ENCODE results near the gene ENTPD3. TPM values are rescaled to one million over a fixed set of nuclear protein-coding genes. Genes with fewer than 3 reads are reported as not detected.

ENTPD3 gene
- total RNA-seq, 6 donors from 2014 or later, result 2.1 to 9.6 (median 3.9) TPM

GRCh38 chr3:40382617-40382979 lies 4.4 kb upstream of the ENTPD3 start:
- Histone ChIP-seq H3K27me3 (peaks cover 0 to 6% (median 3%) of the 10 kb centered on the region in 4 donors), H3K4me1 (peaks cover 0 to 15% (median 10%) of the 10 kb centered on the region in 4 donors), H3K4me3 (no peak overlapping the region), H3K36me3 (no peaks in the 10 kb centered on the region), H3K9me3 (no peaks in the 10 kb centered on the region), H3K27ac (no peak overlapping the region)
- TF ChIP-seq EP300 (IDR thresholded peaks at IDR 0.05) (no peak), CTCF (IDR thresholded peaks at IDR 0.05) (no peak), POLR2AphosphoS5 (IDR thresholded peaks at IDR 0.05) (no peak), POLR2A (IDR thresholded peaks at IDR 0.05) (no peak)
- DNase-seq (no peak), ATAC-seq (ENCODE audit: low FRiP score in 2 of 2) (no peak)
- 81 to 85% methylated on average over 2 of the region's 2 CpGs for WGBS, 2 donors

DNA sequence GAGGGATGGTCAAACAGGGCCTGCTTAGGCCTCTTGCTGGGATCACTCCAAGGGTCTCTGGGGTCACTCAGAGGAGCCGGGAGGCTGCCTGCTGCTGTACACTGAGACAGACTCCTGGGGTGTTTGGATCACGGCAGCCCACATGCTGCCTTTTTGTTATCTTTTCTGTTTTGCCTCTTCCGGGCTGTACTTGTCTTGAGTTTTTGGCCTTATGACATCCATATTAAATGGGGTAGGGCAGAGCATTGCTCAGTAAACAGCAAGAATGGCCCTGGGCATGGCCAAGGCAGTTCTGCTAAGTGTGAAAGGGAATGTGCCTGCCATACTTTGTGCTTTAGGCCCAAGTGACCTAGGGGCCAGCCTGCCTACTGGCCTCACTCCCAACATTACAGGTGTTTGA lies 771 bp upstream of the ENTPD3 start:
- no peaks in the 10 kb centered on the region for H3K9me3 ChIP-seq
- H3K4me3 ChIP-seq, result no peak overlapping the region
- 82 to 88% methylated on average over 3 of the region's 3 CpGs for WGBS, 2 donors
- H3K27me3 ChIP-seq, result peaks cover 0 to 6% (median 3%) of the 10 kb centered on the region in 4 donors
- no peak overlapping the region for H3K27ac ChIP-seq
- TF ChIP-seq POLR2AphosphoS5 (IDR thresholded peaks at IDR 0.05) (no peak), CTCF (IDR thresholded peaks at IDR 0.05) (no peak), POLR2A (IDR thresholded peaks at IDR 0.05) (no peak), EP300 (IDR thresholded peaks at IDR 0.05) (no peak)
- ATAC-seq (ENCODE audit: low FRiP score in 2 of 2), result no peak
- no peaks in the 10 kb centered on the region for H3K36me3 ChIP-seq
- H3K4me1 ChIP-seq, result peaks cover 0 to 15% (median 10%) of the 10 kb centered on the region in 4 donors
- no peak for DNase-seq

- Histone ChIP-seq H3K9me3 (no peaks in the 10 kb centered on the region), H3K27me3 (peaks cover 0 to 6% (median 3%) of the 10 kb centered on the region in 4 donors), H3K4me3 (peak overlapping the region in 1 of 4 donors; percentile 55), H3K36me3 (no peaks in the 10 kb centered on the region), H3K27ac (peak overlapping the region in 1 of 4 donors; percentile 11), H3K4me1 (peaks cover 0 to 15% (median 10%) of the 10 kb centered on the region in 4 donors)
- DNase-seq (no peak), ATAC-seq (ENCODE audit: low FRiP score in 2 of 2) (no peak)
- WGBS, 2 donors, result 74 to 87% methylated on average over 10 of the region's 10 CpGs
- no peak for TF ChIP-seq POLR2AphosphoS5 (IDR thresholded peaks at IDR 0.05)
- TF ChIP-seq EP300 (IDR thresholded peaks at IDR 0.05), result no peak
- TF ChIP-seq POLR2A (IDR thresholded peaks at IDR 0.05), result no peak
- TF ChIP-seq CTCF (IDR thresholded peaks at IDR 0.05), result no peak
These were observed 891 bp downstream of the ENTPD3 start for GRCh38 chr3:40387895-40388254.

DNA sequence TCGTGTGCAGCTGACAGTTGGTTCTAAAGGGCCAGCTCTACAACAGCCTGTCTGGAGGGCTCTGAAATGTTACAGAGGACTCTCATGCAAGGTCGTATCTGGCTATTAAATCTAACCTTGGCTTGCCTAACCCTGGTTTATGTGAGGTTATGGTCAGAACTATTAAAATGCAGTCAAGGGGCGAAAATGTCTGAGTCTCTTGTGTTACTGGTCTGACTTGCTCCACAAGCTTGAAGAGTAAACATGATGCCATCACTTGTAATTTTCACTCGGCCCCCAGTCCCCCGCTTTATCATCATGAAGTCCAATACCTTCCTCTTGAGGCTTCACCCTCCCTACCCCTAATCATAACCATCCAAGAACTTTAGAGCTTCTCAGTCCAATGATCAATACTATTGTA lies 9.4 kb downstream of the ENTPD3 start:
- no peak overlapping the region for H3K4me3 ChIP-seq
- H3K27ac ChIP-seq, result no peak overlapping the region
- DNase-seq (no peak), ATAC-seq (ENCODE audit: low FRiP score in 2 of 2) (no peak)
- no peaks in the 10 kb centered on the region for H3K27me3 ChIP-seq
- no peaks in the 10 kb centered on the region for H3K36me3 ChIP-seq
- no peaks in the 10 kb centered on the region for H3K9me3 ChIP-seq
- 79 to 80% methylated on average over 5 of the region's 5 CpGs for WGBS, 2 donors
- no peak for TF ChIP-seq POLR2A (IDR thresholded peaks at IDR 0.05)
- TF ChIP-seq EP300 (IDR thresholded peaks at IDR 0.05), result no peak
- TF ChIP-seq POLR2AphosphoS5 (IDR thresholded peaks at IDR 0.05), result no peak
- no peak for TF ChIP-seq CTCF (IDR thresholded peaks at IDR 0.05)
- H3K4me1 ChIP-seq, result no peaks in the 10 kb centered on the region

DNA sequence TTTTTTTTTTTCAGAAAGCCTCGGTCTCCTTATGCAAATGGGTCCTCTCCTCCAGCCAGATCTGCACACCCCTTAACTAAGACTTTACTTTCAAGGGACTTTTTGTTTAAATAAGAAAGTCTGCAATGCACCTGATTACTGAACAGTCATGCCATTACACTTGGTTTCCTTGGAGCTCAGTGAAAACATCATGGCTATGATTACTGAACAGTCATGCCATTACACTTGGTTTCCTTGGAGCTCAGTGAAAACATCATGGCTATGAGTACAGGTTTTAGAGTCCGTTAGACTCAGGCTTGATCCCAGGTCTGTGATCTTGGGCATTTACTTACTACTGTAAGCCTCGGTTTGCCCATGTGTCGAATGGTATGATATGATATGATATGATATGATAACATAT lies 10.1 kb downstream of the ENTPD3 start:
- H3K36me3 ChIP-seq, result no peaks in the 10 kb centered on the region
- H3K27me3 ChIP-seq, result no peaks in the 10 kb centered on the region
- no peak for TF ChIP-seq POLR2A (IDR thresholded peaks at IDR 0.05)
- TF ChIP-seq EP300 (IDR thresholded peaks at IDR 0.05), result no peak
- no peak for TF ChIP-seq POLR2AphosphoS5 (IDR thresholded peaks at IDR 0.05)
- TF ChIP-seq CTCF (IDR thresholded peaks at IDR 0.05), result no peak
- WGBS, 2 donors, result 87 to 92% methylated on average over 4 of the region's 4 CpGs
- ATAC-seq (ENCODE audit: low FRiP score in 2 of 2) (no peak), DNase-seq (no peak)
- H3K4me3 ChIP-seq, result no peak overlapping the region
- H3K9me3 ChIP-seq, result no peaks in the 10 kb centered on the region
- no peak overlapping the region for H3K27ac ChIP-seq
- no peaks in the 10 kb centered on the region for H3K4me1 ChIP-seq
